ENCODE measurements around the gene UBXN11. TPM values are rescaled to one million over a fixed set of nuclear protein-coding genes. Genes with fewer than 3 reads are reported as not detected.

Gene UBXN11
- total RNA-seq, 1 donor from 2014 or later: 19.0 TPM

DNA sequence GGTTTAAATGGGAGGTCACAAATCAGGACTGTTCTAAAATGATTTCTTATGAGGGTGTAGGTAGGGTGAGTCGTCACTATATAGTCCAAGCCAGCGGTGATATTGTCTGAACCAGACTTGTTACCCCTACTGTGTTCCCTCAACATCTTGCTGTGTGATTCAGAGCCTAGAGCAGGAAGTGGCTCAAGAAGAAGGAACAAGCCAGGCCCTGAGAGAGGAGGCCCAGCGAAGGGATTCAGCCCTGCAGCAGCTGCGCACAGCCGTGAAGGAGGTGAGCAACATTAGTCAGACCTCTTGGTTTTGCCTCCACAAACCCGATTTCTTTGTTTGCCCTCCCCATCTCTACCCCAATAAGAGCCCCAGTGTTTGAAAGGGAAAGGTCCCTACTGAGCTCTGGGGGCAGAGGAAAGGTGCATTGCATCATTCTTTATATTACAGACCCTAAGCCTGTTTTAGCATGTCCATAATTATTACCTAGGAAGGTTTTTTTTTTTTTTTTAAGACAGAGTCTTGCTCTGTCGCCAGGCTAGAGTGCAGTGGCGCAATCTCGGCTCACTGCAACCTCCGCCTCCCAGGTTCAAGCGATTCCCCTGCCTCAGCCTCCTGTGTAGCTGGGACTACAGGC lies 31.5 kb downstream of the UBXN11 start:
- DNase-seq: peak; percentile 57
- H3K9me3 Mint-ChIP-seq: no peaks in the 10 kb centered on the region
- H3K27ac Mint-ChIP-seq: peak overlapping the region; percentile 96
- intact Hi-C loops (cut with micrococcal nuclease): loop anchor here (1.0 to 5.0 kb wide), 7 partner anchors 46 to 307 kb away; partner anchors contain the start of genes C1orf232, DHDDS, HMGN2 and PDIK1L
- peak overlapping the region; percentile 27 for H3K4me3 Mint-ChIP-seq
- peaks cover 52% of the 10 kb centered on the region for H3K36me3 Mint-ChIP-seq (ENCODE audit: low read depth)
- peaks cover 46% of the 10 kb centered on the region for H3K4me1 Mint-ChIP-seq
- H3K27me3 Mint-ChIP-seq: no peaks in the 10 kb centered on the region

DNA sequence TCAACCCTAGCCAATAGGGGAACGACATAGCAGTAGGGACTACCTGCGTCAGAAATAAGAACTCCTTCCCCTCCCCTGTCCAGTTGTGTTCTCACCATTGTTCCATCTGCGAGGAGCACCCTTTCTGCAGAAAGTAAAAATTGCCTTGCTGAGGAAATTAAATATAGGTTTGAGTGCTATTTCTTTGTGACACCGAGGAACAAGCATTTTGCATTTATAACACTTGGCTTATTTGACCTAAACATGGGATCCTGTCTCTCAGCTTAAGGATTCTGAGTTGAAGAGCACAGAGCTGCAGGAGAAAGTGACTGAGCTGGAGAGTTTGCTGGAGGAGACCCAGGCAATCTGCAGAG lies 37.3 kb downstream of the UBXN11 start:
- intact Hi-C loops (cut with micrococcal nuclease): no loop called here

DNA sequence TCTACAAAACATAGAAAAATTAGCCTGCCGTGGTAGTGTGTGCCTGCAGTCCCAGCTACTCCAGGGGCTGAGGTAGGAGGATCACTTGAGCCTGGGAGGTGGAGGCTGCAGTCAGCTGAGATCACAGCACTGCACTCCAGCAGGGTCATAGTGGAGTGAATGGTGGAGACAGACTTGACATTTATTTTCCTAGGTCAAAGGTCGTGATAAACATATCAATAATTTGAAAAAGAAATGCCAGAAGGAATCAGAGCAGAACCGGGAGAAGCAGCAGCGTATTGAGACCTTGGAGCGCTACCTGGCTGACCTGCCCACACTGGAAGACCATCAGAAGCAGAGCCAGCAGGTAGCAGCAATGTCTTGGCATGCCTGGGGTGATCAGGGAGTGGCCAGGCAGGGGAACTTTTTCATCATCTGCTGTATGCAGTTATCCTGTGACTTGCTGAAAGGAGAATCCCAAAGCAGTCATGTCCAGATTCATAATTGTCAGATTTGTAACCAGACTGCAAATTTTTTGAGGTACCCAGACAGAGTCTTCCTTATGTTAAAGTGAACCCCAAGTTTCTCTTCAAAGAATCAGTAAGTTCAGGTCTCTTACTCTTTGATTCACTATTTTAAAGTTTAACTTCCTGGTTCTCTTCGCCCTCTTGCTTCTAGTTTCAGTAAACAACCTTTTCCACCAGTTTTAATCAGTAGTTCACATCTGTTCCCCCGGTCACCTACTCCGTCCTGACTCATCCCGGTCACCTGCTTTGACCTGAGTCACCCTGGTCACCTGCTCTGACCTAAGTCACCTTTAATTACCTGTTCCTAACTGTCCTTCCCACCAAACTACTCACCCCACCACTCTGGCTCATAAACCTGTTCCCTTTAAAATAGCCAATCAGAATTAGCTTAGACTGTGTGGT lies 37.9 kb downstream of the UBXN11 start:
- no peak overlapping the region for H3K4me3 Mint-ChIP-seq
- no peaks in the 10 kb centered on the region for H3K27me3 Mint-ChIP-seq
- H3K27ac Mint-ChIP-seq: no peak overlapping the region
- H3K9me3 Mint-ChIP-seq: peaks cover 3% of the 10 kb centered on the region
- DNase-seq: no peak
- H3K36me3 Mint-ChIP-seq (ENCODE audit: low read depth): peaks cover 68% of the 10 kb centered on the region
- intact Hi-C loops (cut with micrococcal nuclease): no loop called here
- peaks cover 5% of the 10 kb centered on the region for H3K4me1 Mint-ChIP-seq

More for the DNA sequence above, 37.3 kb downstream of the UBXN11 start:
- no peak for DNase-seq
- Mint-ChIP-seq H3K27ac (no peak overlapping the region), H3K4me3 (no peak overlapping the region), H3K36me3 (ENCODE audit: low read depth) (peaks cover 65% of the 10 kb centered on the region), H3K4me1 (peaks cover 7% of the 10 kb centered on the region), H3K9me3 (peaks cover 3% of the 10 kb centered on the region), H3K27me3 (no peaks in the 10 kb centered on the region)

DNA sequence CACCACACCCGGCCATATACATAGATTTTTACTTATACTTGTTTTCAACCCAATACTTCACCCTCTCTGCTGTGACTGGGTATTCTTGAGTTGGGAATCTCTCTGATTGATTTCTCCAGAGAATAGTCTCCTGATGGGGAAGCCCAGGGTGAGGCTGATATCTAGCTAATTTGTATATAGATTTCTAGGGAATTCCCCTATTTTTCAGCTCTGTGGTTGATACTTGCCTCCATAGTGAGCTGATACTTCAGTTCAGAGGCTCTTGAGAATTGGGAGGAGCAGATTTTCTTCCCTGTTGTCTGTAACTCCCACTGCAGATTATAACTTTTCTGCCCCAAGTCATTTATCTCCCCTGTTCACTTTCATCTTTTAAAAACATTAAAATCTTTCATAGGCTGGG lies 41.0 kb downstream of the UBXN11 start:
- no peak overlapping the region for H3K27ac Mint-ChIP-seq
- H3K27me3 Mint-ChIP-seq: no peaks in the 10 kb centered on the region
- H3K9me3 Mint-ChIP-seq: peaks cover 3% of the 10 kb centered on the region
- H3K4me3 Mint-ChIP-seq: no peak overlapping the region
- no peak for DNase-seq
- peaks cover 74% of the 10 kb centered on the region for H3K36me3 Mint-ChIP-seq (ENCODE audit: low read depth)
- peaks cover 5% of the 10 kb centered on the region for H3K4me1 Mint-ChIP-seq
- intact Hi-C loops (cut with micrococcal nuclease): no loop called here

DNA sequence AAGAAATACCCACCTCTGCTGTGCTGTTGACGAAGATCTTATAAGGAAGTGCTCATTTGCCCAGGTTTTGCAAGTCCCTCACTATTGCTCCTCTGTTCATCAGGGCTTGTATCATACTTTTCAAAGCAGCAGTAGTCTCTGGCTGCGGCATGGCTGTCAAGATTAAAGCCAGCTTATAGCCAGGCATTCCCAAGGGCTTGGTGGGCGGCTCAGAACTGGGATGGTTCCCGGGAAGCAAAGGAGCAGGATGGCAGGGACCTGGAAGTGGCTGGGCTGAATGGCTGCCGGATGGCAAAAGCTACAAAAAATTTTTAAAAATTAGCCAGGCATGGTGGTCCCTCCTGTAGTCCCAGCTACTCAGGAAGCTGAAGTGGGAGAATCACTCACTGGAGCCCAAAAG lies 43.2 kb downstream of the UBXN11 start:
- no peak for DNase-seq
- Mint-ChIP-seq H3K27ac (no peak overlapping the region), H3K4me1 (peaks cover 5% of the 10 kb centered on the region), H3K4me3 (no peak overlapping the region), H3K27me3 (no peaks in the 10 kb centered on the region), H3K36me3 (ENCODE audit: low read depth) (peaks cover 72% of the 10 kb centered on the region), H3K9me3 (no peaks in the 10 kb centered on the region)
- intact Hi-C loops (cut with micrococcal nuclease): no loop called here

DNA sequence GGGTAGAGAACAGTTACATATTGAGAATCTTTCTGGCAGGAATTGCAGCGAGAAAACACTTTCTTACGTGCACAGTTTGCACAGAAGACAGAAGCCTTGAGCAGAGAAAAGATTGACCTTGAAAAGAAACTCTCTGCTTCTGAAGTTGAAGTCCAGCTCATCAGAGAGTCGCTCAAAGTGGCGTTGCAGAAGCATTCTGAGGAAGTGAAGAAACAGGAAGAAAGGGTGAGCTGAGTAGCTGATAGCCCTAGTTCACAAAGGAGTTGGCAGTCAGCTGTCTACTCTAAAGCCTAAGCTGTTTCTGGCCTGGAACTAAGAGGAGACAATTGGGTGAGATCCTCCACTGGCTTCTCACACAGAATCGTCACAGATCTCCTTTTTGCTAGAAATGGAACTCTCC lies 46.9 kb downstream of the UBXN11 start:
- no peak for DNase-seq
- H3K27me3 Mint-ChIP-seq: no peaks in the 10 kb centered on the region
- intact Hi-C loops (cut with micrococcal nuclease): no loop called here
- H3K4me1 Mint-ChIP-seq: peaks cover 2% of the 10 kb centered on the region
- no peak overlapping the region for H3K27ac Mint-ChIP-seq
- no peaks in the 10 kb centered on the region for H3K9me3 Mint-ChIP-seq
- no peak overlapping the region for H3K4me3 Mint-ChIP-seq
- H3K36me3 Mint-ChIP-seq (ENCODE audit: low read depth): peaks cover 71% of the 10 kb centered on the region

DNA sequence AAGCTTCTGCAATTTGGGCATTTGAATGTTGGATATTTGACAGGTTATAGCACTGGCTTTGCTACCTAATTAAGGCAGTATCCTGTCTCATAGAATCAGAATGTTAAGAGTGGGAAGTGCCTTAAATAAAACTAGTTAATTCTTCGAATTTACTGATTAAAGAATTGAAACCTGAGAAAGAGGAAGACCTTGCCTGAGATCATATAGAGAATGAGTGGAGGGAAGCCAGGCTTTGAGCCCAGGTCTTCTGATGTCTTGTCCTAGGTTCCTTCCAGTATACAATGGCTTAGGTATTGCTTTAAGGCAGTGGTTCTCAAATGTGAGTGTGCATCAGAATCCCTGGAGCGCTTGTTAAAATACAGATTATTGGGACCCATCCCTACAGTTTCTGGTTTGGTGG lies 47.4 kb downstream of the UBXN11 start:
- H3K9me3 Mint-ChIP-seq: no peaks in the 10 kb centered on the region
- H3K36me3 Mint-ChIP-seq (ENCODE audit: low read depth): peaks cover 68% of the 10 kb centered on the region
- H3K27ac Mint-ChIP-seq: no peak overlapping the region
- H3K4me3 Mint-ChIP-seq: no peak overlapping the region
- H3K4me1 Mint-ChIP-seq: peaks cover 2% of the 10 kb centered on the region
- intact Hi-C loops (cut with micrococcal nuclease): no loop called here
- no peak for DNase-seq
- no peaks in the 10 kb centered on the region for H3K27me3 Mint-ChIP-seq

DNA sequence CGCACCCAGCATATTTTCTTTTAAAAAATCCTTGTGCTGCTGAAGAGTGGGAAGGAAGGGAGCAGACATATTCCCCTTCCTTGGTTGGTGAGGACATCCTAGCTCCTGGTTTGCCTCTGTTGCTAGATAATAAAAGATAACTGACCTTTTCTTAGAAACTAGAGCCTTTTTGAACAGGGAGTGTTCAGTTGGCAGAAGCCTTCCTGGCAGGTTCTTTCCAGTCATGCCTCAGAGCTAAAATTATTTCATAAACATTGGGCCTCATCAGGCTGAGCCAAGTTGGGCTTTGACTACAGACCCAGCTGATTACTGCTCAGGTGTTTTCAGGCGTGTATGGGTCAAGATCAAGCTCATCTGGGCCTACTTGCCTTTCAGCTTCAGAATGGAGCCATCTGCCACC lies 49.2 kb downstream of the UBXN11 start:
- no peaks in the 10 kb centered on the region for H3K27me3 Mint-ChIP-seq

DNA sequence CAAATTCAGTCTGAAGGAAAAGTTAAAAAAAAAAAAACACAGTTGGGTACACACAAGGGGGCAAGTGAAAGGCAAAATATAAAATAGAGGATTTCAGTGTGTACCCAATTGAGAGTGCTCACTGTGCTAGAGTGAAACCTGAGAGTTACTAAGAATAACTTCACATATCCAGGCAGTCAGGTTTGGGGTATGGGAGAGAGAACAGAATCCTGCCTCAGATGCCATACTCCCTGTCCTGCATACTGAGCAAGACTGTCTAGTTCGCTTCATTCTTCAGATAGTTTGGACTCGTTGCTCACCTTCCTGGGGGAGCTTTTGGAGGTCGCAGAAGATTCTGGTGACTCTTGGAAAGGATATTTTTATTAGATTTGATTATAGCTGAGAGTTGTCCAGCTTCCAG lies 52.0 kb downstream of the UBXN11 start:
- H3K4me1 Mint-ChIP-seq: peaks cover 9% of the 10 kb centered on the region
- no peaks in the 10 kb centered on the region for H3K27me3 Mint-ChIP-seq
- H3K27ac Mint-ChIP-seq: no peak overlapping the region
- no peaks in the 10 kb centered on the region for H3K9me3 Mint-ChIP-seq
- no peak for DNase-seq
- H3K4me3 Mint-ChIP-seq: no peak overlapping the region
- peaks cover 45% of the 10 kb centered on the region for H3K36me3 Mint-ChIP-seq (ENCODE audit: low read depth)
- intact Hi-C loops (cut with micrococcal nuclease): no loop called here

More for the DNA sequence above, 49.2 kb downstream of the UBXN11 start:
- Mint-ChIP-seq H3K27ac (no peak overlapping the region), H3K4me3 (no peak overlapping the region), H3K4me1 (peaks cover 8% of the 10 kb centered on the region), H3K9me3 (no peaks in the 10 kb centered on the region), H3K36me3 (ENCODE audit: low read depth) (peaks cover 59% of the 10 kb centered on the region)
- intact Hi-C loops (cut with micrococcal nuclease): no loop called here
- no peak for DNase-seq

DNA sequence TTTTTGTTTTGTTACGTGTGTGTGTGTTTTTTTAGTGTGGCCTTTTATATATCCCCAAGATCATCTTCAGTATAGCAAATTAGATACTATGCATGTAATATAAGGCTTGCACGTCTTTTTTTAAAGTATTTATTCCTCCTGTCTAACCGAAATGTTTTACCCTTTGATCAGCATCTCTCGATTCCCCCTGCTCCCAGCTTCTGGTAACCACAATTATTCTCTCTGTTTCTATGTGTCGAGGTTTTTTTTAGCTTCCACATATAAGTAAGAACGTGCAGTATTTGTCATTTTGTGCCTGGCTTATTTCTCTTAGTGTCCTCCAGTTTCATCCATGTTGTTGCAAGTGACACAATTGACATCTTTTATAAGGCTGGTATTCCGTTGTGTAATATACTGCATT lies 53.7 kb downstream of the UBXN11 start:
- peaks cover 11% of the 10 kb centered on the region for H3K4me1 Mint-ChIP-seq
- no peak for DNase-seq
- peak overlapping the region; percentile 22 for H3K27ac Mint-ChIP-seq
- intact Hi-C loops (cut with micrococcal nuclease): no loop called here
- no peaks in the 10 kb centered on the region for H3K9me3 Mint-ChIP-seq
- no peaks in the 10 kb centered on the region for H3K27me3 Mint-ChIP-seq
- H3K4me3 Mint-ChIP-seq: no peak overlapping the region
- H3K36me3 Mint-ChIP-seq (ENCODE audit: low read depth): peaks cover 35% of the 10 kb centered on the region

DNA sequence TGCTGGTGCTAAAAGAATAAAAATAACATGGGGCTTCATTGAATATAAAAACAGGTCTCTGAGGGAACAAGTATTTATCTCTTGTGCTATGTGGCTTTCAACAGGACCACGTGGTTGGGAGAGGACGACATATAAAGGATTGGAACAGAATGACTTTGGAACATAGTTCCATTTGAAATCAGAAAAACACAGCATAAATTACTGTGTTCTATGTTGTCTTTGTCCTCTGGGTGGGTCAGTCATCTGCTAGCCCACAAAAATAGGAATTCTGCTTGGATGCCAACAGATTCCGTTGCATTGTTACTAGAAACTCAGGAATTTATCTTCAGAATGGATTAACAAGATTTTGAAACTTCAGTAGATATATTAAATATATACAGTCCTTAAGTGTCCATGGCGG lies 66.5 kb downstream of the UBXN11 start:
- DNase-seq: no peak
- H3K4me3 Mint-ChIP-seq: no peak overlapping the region
- peaks cover 33% of the 10 kb centered on the region for H3K36me3 Mint-ChIP-seq (ENCODE audit: low read depth)
- H3K27me3 Mint-ChIP-seq: no peaks in the 10 kb centered on the region
- peaks cover 26% of the 10 kb centered on the region for H3K4me1 Mint-ChIP-seq
- no peaks in the 10 kb centered on the region for H3K9me3 Mint-ChIP-seq
- H3K27ac Mint-ChIP-seq: no peak overlapping the region
- intact Hi-C loops (cut with micrococcal nuclease): no loop called here

DNA sequence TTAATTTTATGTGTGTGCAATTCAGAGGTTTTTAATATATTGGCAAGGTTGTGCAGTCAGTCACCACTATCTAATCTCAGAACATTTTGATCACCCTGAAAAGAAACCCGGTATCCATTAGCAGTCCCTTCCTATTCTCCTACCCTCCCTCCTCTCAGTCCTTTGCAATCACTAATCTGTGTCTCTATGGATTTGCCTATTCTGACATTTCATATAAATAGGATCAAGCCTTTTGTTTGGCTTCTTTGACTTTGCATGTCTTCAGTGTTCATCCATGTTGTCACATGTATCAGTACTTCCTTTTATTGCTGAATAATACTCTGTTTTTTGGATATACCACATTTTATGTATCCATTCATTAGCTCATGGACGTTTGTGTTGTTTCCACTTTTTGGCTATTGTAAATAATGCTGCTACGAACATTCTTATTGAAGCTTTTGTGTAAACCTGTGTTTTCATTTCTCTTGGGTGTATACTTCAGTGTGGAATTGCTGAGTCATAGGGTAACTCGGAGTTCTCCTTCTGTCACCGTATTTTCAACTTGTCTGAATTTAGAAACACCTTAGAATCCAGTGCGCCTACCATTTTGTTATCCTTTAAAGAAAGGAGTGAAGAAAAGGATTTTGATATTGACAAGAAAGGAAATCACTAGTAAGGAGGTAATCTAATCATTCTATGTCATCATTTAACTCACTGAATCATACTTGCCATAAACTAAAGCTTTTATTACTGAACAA lies 69.0 kb downstream of the UBXN11 start:
- Mint-ChIP-seq H3K27ac (no peak overlapping the region), H3K4me3 (peak overlapping the region; percentile 43), H3K27me3 (peaks cover 4% of the 10 kb centered on the region), H3K36me3 (ENCODE audit: low read depth) (peaks cover 21% of the 10 kb centered on the region), H3K9me3 (no peaks in the 10 kb centered on the region), H3K4me1 (peaks cover 32% of the 10 kb centered on the region)
- DNase-seq: no peak
- intact Hi-C loops (cut with micrococcal nuclease): no loop called here

DNA sequence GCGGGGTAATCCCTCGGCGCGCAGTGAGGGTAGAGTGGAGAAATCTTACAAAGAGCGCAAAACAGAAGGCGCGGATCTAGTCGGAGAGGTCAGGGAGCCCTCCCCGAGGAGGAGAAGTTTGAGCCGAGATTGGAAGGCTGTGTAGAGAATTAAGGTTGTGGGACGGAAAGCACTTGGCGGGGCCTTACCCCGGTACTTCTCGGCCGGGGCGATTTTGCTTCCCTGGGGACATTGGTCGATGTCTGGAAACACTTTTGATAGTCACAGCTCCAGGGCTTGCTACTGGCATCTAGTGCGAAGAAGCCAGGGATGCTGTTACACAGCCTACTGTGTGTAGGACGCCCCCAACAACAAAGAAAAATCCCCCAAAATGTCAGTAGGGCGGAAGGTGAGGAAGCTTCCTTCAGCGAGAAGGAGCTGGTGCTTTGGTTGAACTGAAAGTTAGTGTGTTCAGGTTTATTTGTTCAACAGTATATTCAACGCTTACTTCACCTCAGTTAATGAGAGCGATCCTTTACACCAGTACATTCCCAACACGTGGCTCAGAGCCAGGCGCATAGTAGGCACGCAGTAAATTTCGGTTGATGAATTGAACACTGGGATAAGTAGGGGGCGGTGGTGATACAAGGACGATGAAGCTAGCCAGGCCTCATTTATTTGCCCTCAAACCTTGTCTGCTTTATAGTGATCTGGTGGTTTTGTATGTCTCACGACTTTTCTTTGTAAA lies 71.6 kb downstream of the UBXN11 start:
- Mint-ChIP-seq H3K27ac (peak overlapping the region; percentile 91), H3K27me3 (peaks cover 6% of the 10 kb centered on the region), H3K36me3 (ENCODE audit: low read depth) (peaks cover 14% of the 10 kb centered on the region), H3K4me1 (peaks cover 32% of the 10 kb centered on the region), H3K9me3 (no peaks in the 10 kb centered on the region), H3K4me3 (peak overlapping the region; percentile 96)
- no peak for DNase-seq
- intact Hi-C loops (cut with micrococcal nuclease): loop anchor here (1.0 to 5.0 kb wide), 4 partner anchors 66 to 198 kb away; partner anchors contain the start of genes PDIK1L and ZNF593

All from activated CD4-positive, alpha-beta T cell treated with anti-CD3 and anti-CD28 coated beads, Interleukin-2, amount 10 ng/mL, durations not matched to agents 24 days and 14 days (primary cell).